GM18526 (cell line): ENCODE measurements around the gene MSANTD2.

Source experiments
- POLR2A ChIP-seq: IDR thresholded peaks from 3 replicates; pipeline ENCODE4 v1.6.1; 2011; ENCODE audit not compliant: insufficient read length; ENCODE audit errors: extremely low read depth

The MSANTD2 gene

GRCh38 chr11:124831897-124832296 lies 31.7 kb upstream of the MSANTD2 start:
- no peak for TF ChIP-seq POLR2A

- TF ChIP-seq POLR2A = no peak
These were observed 30.5 kb upstream of the MSANTD2 start for GRCh38 chr11:124830749-124831148.

DNA sequence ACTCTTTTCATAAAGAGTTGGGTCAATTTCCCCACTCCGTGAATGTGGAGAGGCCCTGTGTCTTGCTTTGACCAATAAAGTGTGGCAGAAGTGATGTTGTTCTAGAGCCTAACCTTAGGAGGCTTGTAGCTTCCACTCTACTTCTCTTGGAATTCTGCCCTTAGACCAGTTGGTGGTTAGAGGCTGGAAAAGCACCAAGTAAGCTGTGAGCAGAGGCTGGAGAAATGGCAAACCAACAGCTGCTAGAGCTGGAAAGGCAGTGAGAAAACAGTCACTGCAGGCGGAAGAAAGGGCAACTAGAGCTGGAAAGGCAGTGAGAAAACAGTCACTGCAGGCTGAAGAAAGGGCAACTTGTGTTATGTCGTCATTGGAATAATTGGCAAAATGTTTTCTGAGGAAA lies 29.8 kb upstream of the MSANTD2 start:
- TF ChIP-seq POLR2A = no peak

GRCh38 chr11:124825876-124826275 lies 25.7 kb upstream of the MSANTD2 start:
- no peak for TF ChIP-seq POLR2A

DNA sequence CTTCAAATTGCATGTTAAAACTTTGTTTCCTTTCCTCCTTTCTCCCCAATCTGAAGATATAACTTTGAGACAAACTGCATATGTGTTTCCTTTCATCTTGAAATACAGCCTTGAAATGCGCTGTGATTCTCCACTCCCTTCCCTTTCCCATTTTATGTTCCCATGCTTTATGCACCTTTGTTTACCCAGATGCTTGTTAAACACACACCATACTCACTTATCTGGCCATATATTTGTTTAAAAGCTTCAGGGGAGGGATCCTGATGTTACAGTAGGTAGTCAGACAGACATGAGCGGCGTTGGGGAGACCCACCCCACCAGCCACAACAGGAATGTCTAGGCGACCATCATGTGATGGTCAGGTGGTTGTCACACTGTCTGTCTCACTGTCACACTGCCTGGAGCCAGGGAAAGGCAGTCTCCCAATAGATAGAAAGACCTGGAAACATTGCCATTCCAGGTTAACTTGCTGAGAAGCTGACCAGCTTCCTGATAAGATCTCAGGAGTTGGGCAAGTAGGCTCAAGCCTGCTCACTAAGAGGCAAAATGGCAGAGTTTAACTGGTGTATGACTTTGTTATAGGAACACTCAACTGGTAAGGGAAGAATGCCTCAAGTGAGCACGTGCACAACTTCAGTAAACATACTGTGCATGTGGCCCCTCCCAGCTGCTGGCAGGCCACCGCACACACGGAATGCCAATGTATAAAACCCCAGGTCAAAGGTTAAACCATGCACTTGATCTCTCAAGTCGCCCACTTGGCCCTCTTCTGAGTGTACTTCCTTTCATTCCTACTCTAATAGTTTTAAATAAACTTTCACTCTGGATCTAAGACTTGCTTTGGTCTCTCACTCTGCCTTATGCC lies 23.5 kb upstream of the MSANTD2 start:
- TF ChIP-seq POLR2A = no peak

DNA sequence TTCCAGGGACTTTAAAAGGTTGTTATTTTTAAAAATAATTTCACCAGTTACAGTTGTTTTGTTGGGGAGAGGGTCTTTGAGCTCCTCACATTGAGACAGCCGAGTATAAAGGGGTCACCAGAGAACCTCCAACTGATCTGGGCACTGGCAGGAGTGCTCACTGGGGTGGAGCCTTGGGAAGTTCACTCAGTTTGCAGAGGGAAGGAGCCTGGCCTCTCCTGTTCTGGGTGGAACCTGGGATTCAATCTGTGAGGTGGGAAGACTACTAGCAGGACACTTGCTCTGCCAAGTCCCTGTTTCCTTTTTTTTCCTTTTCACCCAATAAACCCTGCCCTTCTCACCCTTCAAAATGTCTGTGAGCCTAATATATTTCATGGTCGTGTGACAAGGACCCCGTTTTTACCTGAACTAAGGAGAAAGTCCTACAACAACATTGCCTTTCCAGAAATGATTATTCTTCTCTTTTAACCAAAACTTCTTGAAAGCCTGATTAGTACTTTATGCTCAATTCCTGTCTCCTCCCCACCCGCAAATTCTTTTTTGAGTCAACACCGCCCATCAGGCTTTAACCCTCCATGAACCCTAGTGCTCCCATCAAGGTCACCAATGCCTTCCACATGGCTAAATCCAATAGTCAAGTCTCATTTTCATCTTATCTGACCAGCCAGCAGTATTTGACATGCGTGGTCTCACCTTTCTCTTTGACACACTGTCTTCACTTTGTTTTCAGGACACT lies 22.0 kb upstream of the MSANTD2 start:
- TF ChIP-seq POLR2A = no peak

DNA sequence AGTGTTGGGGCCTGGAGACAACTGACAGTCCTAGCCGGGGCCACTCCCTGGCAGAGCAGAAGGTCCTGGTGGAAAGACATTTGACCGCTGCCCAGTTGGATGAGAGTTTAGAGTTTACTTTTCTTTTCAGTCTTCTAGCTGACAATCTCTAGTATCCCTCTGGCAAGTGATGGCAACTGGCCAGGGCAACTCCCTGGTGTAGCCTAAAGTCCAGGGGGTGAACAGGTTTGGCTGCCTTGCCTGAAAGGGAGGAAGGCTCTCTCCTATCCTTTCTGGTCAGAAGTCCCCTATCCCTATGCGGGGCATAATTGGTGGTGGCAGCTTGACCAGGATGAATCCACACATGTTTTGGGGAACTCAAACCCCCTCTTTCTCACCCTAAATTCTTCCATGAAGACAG lies 16.8 kb upstream of the MSANTD2 start:
- no peak for TF ChIP-seq POLR2A

GRCh38 chr11:124814739-124815138 lies 14.5 kb upstream of the MSANTD2 start:
- no peak for TF ChIP-seq POLR2A

DNA sequence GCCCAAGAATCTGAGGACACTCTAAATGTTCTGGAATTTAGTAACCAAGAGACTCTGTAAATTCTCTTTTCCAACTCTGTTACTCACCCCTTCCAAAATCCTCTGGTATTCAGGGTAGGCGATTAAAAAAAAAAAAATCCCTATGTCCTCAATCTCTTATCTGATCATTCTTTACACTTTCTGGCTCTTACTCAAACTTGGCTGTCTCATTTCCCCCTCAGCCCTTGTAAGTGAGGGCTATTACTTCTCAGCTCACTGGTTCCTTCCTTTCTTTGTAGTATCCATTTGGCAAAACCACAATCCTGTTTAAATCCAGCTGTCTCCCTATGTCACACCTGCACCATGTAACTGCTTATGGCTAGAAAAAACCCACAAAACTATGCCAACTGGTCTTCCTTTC lies 12.7 kb upstream of the MSANTD2 start:
- TF ChIP-seq POLR2A = no peak

DNA sequence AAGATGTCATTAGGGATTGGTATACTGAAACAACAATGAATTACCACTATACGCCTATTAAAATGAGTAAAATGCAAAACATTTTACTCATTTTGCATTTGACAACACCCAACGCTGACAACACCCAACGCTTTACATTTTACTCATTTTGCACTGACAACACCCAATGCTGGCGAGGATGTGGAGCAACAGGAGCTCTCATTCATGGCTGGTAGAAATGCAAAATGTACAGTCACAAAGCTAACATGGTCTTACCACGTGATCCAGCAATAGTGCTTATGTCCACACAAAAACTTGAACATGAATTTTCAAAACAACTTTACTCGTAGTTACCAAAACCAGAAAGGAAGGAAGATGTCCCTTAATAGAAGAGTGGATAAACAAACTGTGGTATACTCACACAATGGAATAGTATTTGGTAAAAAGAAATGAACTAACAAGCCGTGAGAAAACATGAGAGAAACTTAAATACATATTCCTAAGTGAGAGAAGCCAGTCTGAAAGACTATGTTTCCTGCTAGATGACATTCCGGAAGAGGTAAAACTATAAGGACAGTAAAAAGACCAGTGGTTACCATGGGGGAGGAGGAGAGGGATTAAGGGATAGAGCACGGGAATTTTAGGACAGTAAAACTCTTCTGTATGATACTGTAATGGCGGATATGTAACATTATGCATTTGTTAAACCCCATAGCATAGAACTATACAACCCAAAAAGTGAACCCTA lies 11.4 kb upstream of the MSANTD2 start:
- TF ChIP-seq POLR2A = no peak

DNA sequence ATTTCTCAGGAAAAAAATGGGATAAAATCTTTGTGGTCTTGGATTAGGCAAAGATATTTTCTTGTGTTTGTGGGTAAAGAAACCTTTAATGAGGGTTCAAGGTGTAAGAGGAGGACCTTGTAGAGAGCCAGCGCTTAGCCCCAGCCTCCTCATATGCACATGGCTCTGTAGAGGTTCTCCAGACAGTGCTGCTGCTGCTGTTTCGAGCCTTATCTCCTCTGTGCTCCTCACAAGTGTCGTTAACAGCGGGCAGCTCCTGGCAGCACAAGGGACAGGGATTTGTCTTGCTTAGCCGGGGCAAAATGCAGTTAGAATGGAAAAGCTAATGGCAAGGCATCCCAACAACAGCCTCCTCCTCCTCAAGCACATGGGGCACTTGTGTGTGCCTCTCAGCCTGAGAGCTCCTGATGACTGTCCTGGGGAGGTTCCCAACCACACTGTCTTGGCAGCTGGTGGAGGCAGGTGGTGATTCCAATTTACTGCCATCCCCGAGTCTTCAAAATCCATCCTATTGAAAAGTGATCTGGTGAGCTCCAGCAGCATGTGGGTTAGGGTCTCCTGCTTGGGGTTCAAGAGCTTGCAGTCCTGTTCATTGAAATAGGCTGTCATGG lies 7.6 kb upstream of the MSANTD2 start:
- TF ChIP-seq POLR2A = no peak

- no peak for TF ChIP-seq POLR2A
These were observed 7.0 kb upstream of the MSANTD2 start for GRCh38 chr11:124807201-124807600.

DNA sequence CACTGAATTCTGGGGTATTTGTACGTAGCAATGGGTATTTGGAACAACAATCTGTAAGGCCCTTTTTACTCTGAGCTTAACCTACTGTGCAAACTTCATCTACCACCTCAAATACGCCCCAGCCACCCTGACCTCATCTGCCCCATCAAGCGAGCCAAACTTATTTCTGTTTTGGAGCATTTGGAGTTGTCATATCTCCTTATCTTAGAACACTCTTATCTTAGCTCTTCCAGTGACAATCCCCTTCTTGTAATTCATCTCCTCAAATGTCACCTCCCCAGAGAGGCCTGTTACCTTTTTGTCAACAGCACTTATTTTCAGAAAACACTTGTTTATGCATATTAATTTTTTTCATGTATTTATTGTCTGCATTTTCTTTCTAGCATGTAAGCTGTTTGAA lies 4.7 kb upstream of the MSANTD2 start:
- TF ChIP-seq POLR2A = no peak

DNA sequence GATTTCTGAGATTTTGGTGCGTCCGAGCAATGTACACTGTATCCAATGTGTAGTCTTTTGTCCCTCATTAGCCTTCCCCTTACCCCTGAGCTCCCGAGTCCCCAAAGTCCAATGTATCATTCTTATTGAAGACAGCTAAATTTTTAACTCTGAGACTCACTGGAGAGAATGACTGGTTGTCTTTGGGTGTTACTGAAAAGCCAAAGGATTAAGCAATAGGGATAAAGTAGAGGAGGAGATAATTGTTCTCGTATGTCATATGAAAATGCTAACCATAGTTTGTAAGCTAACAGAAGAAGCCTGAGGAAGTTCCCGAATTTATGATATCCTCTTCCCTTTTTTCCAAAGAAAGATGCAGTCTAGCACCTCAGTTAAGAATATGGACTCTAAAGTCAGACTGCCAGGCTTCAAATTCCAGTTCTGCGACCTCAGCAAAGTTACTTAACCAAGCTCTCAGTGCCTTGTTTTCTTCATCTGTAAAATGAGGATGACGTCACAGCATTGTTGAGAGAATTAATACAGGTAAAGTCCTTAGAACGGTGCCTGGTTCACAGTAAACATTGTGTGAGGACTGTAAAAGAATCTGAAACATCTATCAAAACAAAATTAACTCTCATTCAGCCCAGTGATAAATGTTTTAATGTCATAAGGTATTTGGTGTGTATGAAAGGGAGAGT lies 1.6 kb upstream of the MSANTD2 start:
- TF ChIP-seq POLR2A = no peak

- TF ChIP-seq POLR2A = no peak
These were observed 808 bp upstream of the MSANTD2 start for GRCh38 chr11:124801014-124801413.
